SIG-M5 treated with dmso at 0.1 percent for 504 hours (cell line): Measurements from ENCODE around the gene ARHGAP24.
A peak's percentile ranks its signal among the peaks of the same experiment; 100 is the strongest.

Experiments
- DNase-seq: peaks from one replicate; lab custom pipeline; 2025; ENCODE audit not compliant: unreplicated experiment; lab: John Stamatoyannopoulos, UW

Gene ARHGAP24

GRCh38 chr4:85688055-85688740 is 213.2 kb downstream of the ARHGAP24 start:
- DNase-seq, result no peak

GRCh38 chr4:85696661-85697060 is 221.7 kb downstream of the ARHGAP24 start:
- DNase-seq, result no peak

GRCh38 chr4:85697854-85698253 is 222.9 kb downstream of the ARHGAP24 start:
- DNase-seq, result no peak

- DNase-seq, result no peak
These were observed 225.4 kb downstream of the ARHGAP24 start for GRCh38 chr4:85700362-85700761.

- peak; percentile 80 for DNase-seq
These were observed 226.9 kb downstream of the ARHGAP24 start for GRCh38 chr4:85701861-85702321.

- no peak for DNase-seq
These were observed 228.1 kb downstream of the ARHGAP24 start for GRCh38 chr4:85703096-85703495.

- DNase-seq, result no peak
These were observed 232.7 kb downstream of the ARHGAP24 start for GRCh38 chr4:85707611-85708010.

GRCh38 chr4:85708468-85708867 is 233.5 kb downstream of the ARHGAP24 start:
- DNase-seq, result no peak

GRCh38 chr4:85713005-85713404 is 238.1 kb downstream of the ARHGAP24 start:
- no peak for DNase-seq

- no peak for DNase-seq
These were observed 241.2 kb downstream of the ARHGAP24 start for GRCh38 chr4:85715991-85716737.

- no peak for DNase-seq
These were observed 242.4 kb downstream of the ARHGAP24 start for GRCh38 chr4:85717351-85717750.

- DNase-seq, result no peak
These were observed 242.9 kb downstream of the ARHGAP24 start for GRCh38 chr4:85717847-85718246.

GRCh38 chr4:85720735-85721134 is 245.8 kb downstream of the ARHGAP24 start:
- no peak for DNase-seq

- DNase-seq, result no peak
These were observed 247.5 kb downstream of the ARHGAP24 start for GRCh38 chr4:85722401-85722800.

- no peak for DNase-seq
These were observed 247.9 kb downstream of the ARHGAP24 start for GRCh38 chr4:85722807-85723206.

- DNase-seq, result no peak
These were observed 250.0 kb downstream of the ARHGAP24 start for GRCh38 chr4:85724791-85725563.

GRCh38 chr4:85725721-85726170 is 250.8 kb downstream of the ARHGAP24 start:
- DNase-seq, result peak; percentile 85

- no peak for DNase-seq
These were observed 251.6 kb downstream of the ARHGAP24 start for GRCh38 chr4:85726555-85726954.

- DNase-seq, result no peak
These were observed 253.5 kb downstream of the ARHGAP24 start for GRCh38 chr4:85728464-85728863.

GRCh38 chr4:85732124-85732523 is 257.2 kb downstream of the ARHGAP24 start:
- no peak for DNase-seq

GRCh38 chr4:85733798-85734197 is 258.8 kb downstream of the ARHGAP24 start:
- DNase-seq, result no peak

- DNase-seq, result no peak
These were observed 259.5 kb downstream of the ARHGAP24 start for GRCh38 chr4:85734424-85734831.
